ENCODE measurements around the gene CENPA.

GRCh38 chr2:26740890-26741302 lies 45.0 kb upstream of the CENPA start:
- no peak for TF ChIP-seq POLR2A (IDR thresholded peaks at IDR 0.05; ENCODE audit: low read length)
- TF ChIP-seq GATA1 (IDR thresholded peaks at IDR 0.05; ENCODE audit: low read depth, low read length), result no peak
